ENCODE results near the gene HAUS1. TPM values are rescaled to one million over a fixed set of nuclear protein-coding genes. Genes with fewer than 3 reads are reported as not detected.

The HAUS1 gene
- polyA plus RNA-seq, 3 donors: 12.1 to 50.4 (median 34.6) TPM

- no peak overlapping the region for H3K4me2 ChIP-seq (replicated peaks; ENCODE audit: extremely low read depth, low read length, poor library complexity, severe bottlenecking)
- intact Hi-C loops (cut with micrococcal nuclease): no loop called here
- no peak overlapping the region for H2AFZ ChIP-seq (ENCODE audit: insufficient read depth, low read depth, low read length, poor library complexity, severe bottlenecking)
- H3K79me2 ChIP-seq (ENCODE audit: insufficient read depth, low read length): peaks cover 82% of the 10 kb centered on the region
- H3K27ac Mint-ChIP-seq: peak overlapping the region in 1 of 7 donors; percentile 57
- H3K36me3 ChIP-seq (replicated peaks in 1 of 2; ENCODE audit: control insufficient read depth in 1 of 2, insufficient read depth in 2 of 2, low read length in 2 of 2): peaks cover 38 to 44% of the 10 kb centered on the region in 2 donors
- no peaks in the 10 kb centered on the region for H3K9me3 ChIP-seq (replicated peaks in 1 of 2; ENCODE audit: control insufficient read depth in 1 of 2, insufficient read depth in 1 of 2, low read length in 2 of 2)
- no peak for TF ChIP-seq CTCF (IDR thresholded peaks at IDR 0.05)
- H3K4me3 Mint-ChIP-seq: no peak overlapping the region
- no peak overlapping the region for H3K9ac ChIP-seq (ENCODE audit: insufficient read depth, low read length, poor library complexity, severe bottlenecking)
- peaks cover 32 to 49% of the 10 kb centered on the region in 2 donors for H3K36me3 Mint-ChIP-seq
- no peak for DNase-seq
- no peak overlapping the region for H3K4me3 ChIP-seq (replicated peaks in 1 of 3; ENCODE audit: low read depth in 2 of 3, low read length in 3 of 3)
- H4K20me1 ChIP-seq (ENCODE audit: insufficient read depth, low read length): peaks cover 48% of the 10 kb centered on the region
- no peak overlapping the region for H3K27ac ChIP-seq (ENCODE audit: low read depth in 1 of 2, low read length in 2 of 2)
- peaks cover 0 to 2% (median 0%) of the 10 kb centered on the region in 7 donors for H3K9me3 Mint-ChIP-seq
- peaks cover 18 to 24% of the 10 kb centered on the region in 2 donors for H3K4me1 ChIP-seq (ENCODE audit: control insufficient read depth in 1 of 2, insufficient read depth in 2 of 2, low read length in 2 of 2)
- no peaks in the 10 kb centered on the region for H3K27me3 ChIP-seq (ENCODE audit: control insufficient read depth in 2 of 2, insufficient read depth in 2 of 2, low read length in 2 of 2)
- peaks cover 20% of the 10 kb centered on the region for H3K4me1 Mint-ChIP-seq
- no peaks in the 10 kb centered on the region for H3K27me3 Mint-ChIP-seq (ENCODE audit: low read depth in 3 of 3)
- WGBS (ENCODE audit: insufficient coverage): 93% methylated on average over 8 of the region's 10 CpGs
Measured at GRCh38 chr18:46095532-46095931, 8.7 kb upstream of the HAUS1 start.

GRCh38 chr18:46096651-46097300 is 7.4 kb upstream of the HAUS1 start:
- intact Hi-C loops (cut with micrococcal nuclease): no loop called here
- Mint-ChIP-seq H3K4me1 (peaks cover 20% of the 10 kb centered on the region), H3K27me3 (ENCODE audit: low read depth in 3 of 3) (no peaks in the 10 kb centered on the region), H3K9me3 (peaks cover 0 to 2% (median 0%) of the 10 kb centered on the region in 7 donors), H3K27ac (peak overlapping the region; percentile 94 to 98 (median 97)), H3K4me3 (peak overlapping the region; percentile 90 to 95), H3K36me3 (peaks cover 20 to 36% of the 10 kb centered on the region in 2 donors)
- H3K4me1 ChIP-seq (ENCODE audit: control insufficient read depth in 1 of 2, insufficient read depth in 2 of 2, low read length in 2 of 2): peaks cover 18 to 24% of the 10 kb centered on the region in 2 donors
- H3K36me3 ChIP-seq (replicated peaks in 1 of 2; ENCODE audit: control insufficient read depth in 1 of 2, insufficient read depth in 2 of 2, low read length in 2 of 2): peaks cover 25 to 31% of the 10 kb centered on the region in 2 donors
- peak overlapping the region; percentile 98 for H3K4me2 ChIP-seq (replicated peaks; ENCODE audit: extremely low read depth, low read length, poor library complexity, severe bottlenecking)
- peak overlapping the region; percentile 75 to 99 (median 80) for H3K4me3 ChIP-seq (replicated peaks in 1 of 3; ENCODE audit: low read depth in 2 of 3, low read length in 3 of 3)
- H3K9me3 ChIP-seq (replicated peaks in 1 of 2; ENCODE audit: control insufficient read depth in 1 of 2, insufficient read depth in 1 of 2, low read length in 2 of 2): no peaks in the 10 kb centered on the region
- TF ChIP-seq CTCF (IDR thresholded peaks at IDR 0.05): no peak
- H4K20me1 ChIP-seq (ENCODE audit: insufficient read depth, low read length): peaks cover 36% of the 10 kb centered on the region
- H3K79me2 ChIP-seq (ENCODE audit: insufficient read depth, low read length): peaks cover 69% of the 10 kb centered on the region
- H3K9ac ChIP-seq (ENCODE audit: insufficient read depth, low read length, poor library complexity, severe bottlenecking): peak overlapping the region; percentile 92
- peak overlapping the region in 1 of 2 donors; percentile 98 for H3K27ac ChIP-seq (ENCODE audit: low read depth in 1 of 2, low read length in 2 of 2)
- peak overlapping the region; percentile 99 for H2AFZ ChIP-seq (ENCODE audit: insufficient read depth, low read depth, low read length, poor library complexity, severe bottlenecking)
- WGBS (ENCODE audit: insufficient coverage): 60% methylated on average over 5 of the region's 22 CpGs
- DNase-seq: no peak
- H3K27me3 ChIP-seq (ENCODE audit: control insufficient read depth in 2 of 2, insufficient read depth in 2 of 2, low read length in 2 of 2): no peaks in the 10 kb centered on the region

Data from CD14-positive monocyte (primary cell).